Gastroesophageal sphincter (tissue), 3 donors: ENCODE measurements around the gene SDR39U1.

ENCODE experiments used
- POLR2AphosphoS5 ChIP-seq: sonication (generic); formaldehyde crosslinking; IDR thresholded peaks from one replicate; pipeline ENCODE4 v1.6.1; 2017; ENCODE audit warnings: antibody characterized with exemption
- TF ChIP-seq, protein P1 (sequence below), 4 experiments: fragments of 200-600 bp in 2 of 4; fragments of 450-650 bp in 2 of 4; sonication (generic) in 1 of 4; IDR thresholded peaks; one replicate each; pipeline ENCODE4 v1.5.1; 2017 to 2019; ENCODE audit warnings: antibody characterized with exemption in 4 of 4, mild to moderate bottlenecking in 2 of 4, moderate library complexity in 2 of 4

DNA sequence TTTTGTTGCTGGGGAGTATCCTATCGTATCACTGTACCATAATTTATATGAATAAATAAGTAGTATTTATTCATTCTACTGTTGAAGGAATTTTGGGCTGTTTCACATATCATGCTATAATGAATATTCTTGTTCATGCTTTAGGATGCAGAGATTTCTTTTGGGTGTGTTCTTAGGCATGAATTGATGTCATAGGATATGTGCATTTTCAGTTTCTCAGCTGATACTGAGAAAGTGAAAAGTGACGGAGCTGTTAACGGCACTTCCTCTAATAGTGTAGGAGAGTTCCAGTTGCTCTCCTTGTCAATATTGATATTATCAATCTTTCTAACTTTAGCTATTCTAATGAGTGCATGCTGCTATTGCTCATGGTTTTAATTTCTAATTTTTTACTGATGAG lies 23.2 kb upstream of the SDR39U1 start:
- TF ChIP-seq, protein P1, sequence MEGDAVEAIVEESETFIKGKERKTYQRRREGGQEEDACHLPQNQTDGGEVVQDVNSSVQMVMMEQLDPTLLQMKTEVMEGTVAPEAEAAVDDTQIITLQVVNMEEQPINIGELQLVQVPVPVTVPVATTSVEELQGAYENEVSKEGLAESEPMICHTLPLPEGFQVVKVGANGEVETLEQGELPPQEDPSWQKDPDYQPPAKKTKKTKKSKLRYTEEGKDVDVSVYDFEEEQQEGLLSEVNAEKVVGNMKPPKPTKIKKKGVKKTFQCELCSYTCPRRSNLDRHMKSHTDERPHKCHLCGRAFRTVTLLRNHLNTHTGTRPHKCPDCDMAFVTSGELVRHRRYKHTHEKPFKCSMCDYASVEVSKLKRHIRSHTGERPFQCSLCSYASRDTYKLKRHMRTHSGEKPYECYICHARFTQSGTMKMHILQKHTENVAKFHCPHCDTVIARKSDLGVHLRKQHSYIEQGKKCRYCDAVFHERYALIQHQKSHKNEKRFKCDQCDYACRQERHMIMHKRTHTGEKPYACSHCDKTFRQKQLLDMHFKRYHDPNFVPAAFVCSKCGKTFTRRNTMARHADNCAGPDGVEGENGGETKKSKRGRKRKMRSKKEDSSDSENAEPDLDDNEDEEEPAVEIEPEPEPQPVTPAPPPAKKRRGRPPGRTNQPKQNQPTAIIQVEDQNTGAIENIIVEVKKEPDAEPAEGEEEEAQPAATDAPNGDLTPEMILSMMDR (IDR thresholded peaks at IDR 0.05) = no peak
- no peak for TF ChIP-seq POLR2AphosphoS5
